ENCODE measurements around the gene IL6R.

- no peak for TF ChIP-seq CTCF (IDR thresholded peaks at IDR 0.05; ENCODE audit: insufficient read depth, low read length)
- no peak for TF ChIP-seq POLR2AphosphoS5 (IDR thresholded peaks at IDR 0.05; ENCODE audit: low read depth)
Observed at GRCh38 chr1:154423988-154424326, 18.8 kb downstream of the IL6R start.
